IPS-18a (cell line): ENCODE results near the gene PSMG1.
A peak's percentile ranks its signal among the peaks of the same experiment; 100 is the strongest.
"Not testable (repeated sequence)": the region's sequence is repeated elsewhere in the genome, so short reads cannot be mapped to it uniquely, and the experiment has no call there.

Experiments
- H3K27ac ChIP-seq: one replicate; pipeline ENCODE4 v1.5.1; 2013; ENCODE audit warnings: low read length
- H3K27me3 ChIP-seq: one replicate; pipeline ENCODE4 v1.6.1; 2013; ENCODE audit warnings: mild to moderate bottlenecking, low read length; ENCODE audit not compliant: control insufficient read depth, insufficient read depth
- H3K36me3 ChIP-seq: one replicate; pipeline ENCODE4 v1.6.1; 2013; ENCODE audit warnings: low read depth, low read length; ENCODE audit not compliant: control insufficient read depth
- H3K4me1 ChIP-seq: one replicate; pipeline ENCODE4 v1.6.1; 2013; ENCODE audit warnings: low read depth, low read length; ENCODE audit not compliant: control insufficient read depth
- H3K4me3 ChIP-seq: one replicate; pipeline ENCODE4 v1.5.1; 2013; ENCODE audit warnings: low read length
- H3K9ac ChIP-seq: one replicate; pipeline ENCODE4 v1.6.1; 2013; ENCODE audit warnings: mild to moderate bottlenecking, low read length, moderate library complexity
- H3K9me3 ChIP-seq: one replicate; pipeline ENCODE4 v1.6.1; 2013; ENCODE audit warnings: low read depth, low read length; ENCODE audit not compliant: control insufficient read depth

The PSMG1 gene

DNA sequence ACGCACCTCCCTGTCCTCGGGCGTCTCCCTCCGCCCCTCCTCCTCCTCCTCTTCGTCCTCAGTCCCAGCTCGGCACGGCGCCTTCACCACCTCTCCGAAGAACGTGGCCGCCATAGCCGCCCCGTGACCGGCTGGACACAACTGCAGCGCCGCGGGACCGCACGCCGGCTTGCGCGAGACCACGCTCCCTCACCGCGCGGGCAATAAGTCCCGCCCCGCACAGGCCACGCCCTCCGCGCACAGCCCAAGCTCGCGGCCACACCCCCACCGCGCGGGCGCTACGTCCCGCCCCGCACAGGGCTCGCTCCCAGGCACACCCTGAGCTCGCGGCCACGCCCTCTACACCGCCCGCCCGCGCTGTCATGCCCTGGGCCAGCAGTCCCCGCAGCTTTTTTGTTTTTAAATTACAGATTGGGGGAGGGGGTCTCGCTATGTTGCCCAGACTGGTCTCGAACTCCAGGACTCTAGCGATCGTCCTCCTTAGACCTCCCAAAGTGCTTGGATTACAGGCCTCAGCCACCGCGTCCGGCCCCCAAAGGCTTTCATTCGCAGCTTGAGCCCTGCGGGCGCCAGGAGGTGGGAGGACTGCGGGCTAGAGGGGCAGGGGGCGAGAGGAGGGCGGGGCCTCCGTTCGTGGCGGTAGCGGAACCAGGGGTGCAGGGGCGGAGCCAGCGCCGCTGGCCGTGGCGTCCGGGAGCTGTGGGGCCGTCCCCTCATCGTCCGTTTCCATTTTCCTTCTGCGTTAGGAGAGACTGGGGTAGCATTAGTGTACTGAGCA, at the start of gene PSMG1:
Gene PSMG1 (minus strand): TSS at position 180 of the 778 bp plus-strand sequence. CDS start 66 bp downstream, at position 114.
- Histone ChIP-seq H3K4me1 (peaks cover 12% of the 10 kb centered on the region), H3K27me3 (peaks cover 12% of the 10 kb centered on the region), H3K36me3 (peaks cover 20% of the 10 kb centered on the region), H3K27ac (peak within 1 kb of the TSS; percentile 51), H3K4me3 (peak within 1 kb of the TSS; percentile 91), H3K9ac (peak within 1 kb of the TSS; percentile 88), H3K9me3 (no peaks in the 10 kb centered on the region)

GRCh38 chr21:39232861-39233291, 49.6 kb upstream of the PSMG1 start:
- Histone ChIP-seq H3K9me3 (no peaks in the 10 kb centered on the region), H3K27ac (no peak overlapping the region), H3K4me3 (no peak overlapping the region), H3K27me3 (no peaks in the 10 kb centered on the region), H3K9ac (no peak overlapping the region), H3K36me3 (peaks cover 77% of the 10 kb centered on the region), H3K4me1 (no peaks in the 10 kb centered on the region)

DNA sequence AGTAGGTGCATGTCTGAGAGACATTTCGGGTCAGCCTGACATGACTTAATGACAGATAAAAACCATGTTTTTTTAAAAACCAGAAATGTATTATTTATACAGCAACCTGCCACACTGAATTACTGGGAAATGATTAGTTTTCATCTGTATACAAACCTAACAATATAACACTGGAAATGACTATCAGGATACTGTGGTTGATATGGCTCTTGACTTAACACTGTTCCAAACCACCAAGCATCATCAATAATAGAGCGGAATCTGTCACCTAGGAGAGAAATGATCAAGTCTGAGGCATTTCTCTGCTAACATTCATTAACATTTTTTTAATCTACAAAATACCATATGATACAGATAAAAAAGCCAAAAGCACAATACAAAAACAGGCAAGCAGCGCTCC, 41.7 kb upstream of the PSMG1 start:
- Histone ChIP-seq H3K4me3 (no peak overlapping the region), H3K27ac (no peak overlapping the region), H3K27me3 (no peaks in the 10 kb centered on the region), H3K9me3 (no peaks in the 10 kb centered on the region), H3K4me1 (no peaks in the 10 kb centered on the region), H3K36me3 (peaks cover 63% of the 10 kb centered on the region), H3K9ac (no peak overlapping the region)

- no peaks in the 10 kb centered on the region for H3K27me3 ChIP-seq
- no peak overlapping the region for H3K9ac ChIP-seq
- H3K36me3 ChIP-seq, result peaks cover 49% of the 10 kb centered on the region
- H3K27ac ChIP-seq, result no peak overlapping the region
- no peak overlapping the region for H3K4me3 ChIP-seq
- H3K9me3 ChIP-seq, result no peaks in the 10 kb centered on the region
- no peaks in the 10 kb centered on the region for H3K4me1 ChIP-seq
Measured at GRCh38 chr21:39221997-39222486, 38.8 kb upstream of the PSMG1 start.

DNA sequence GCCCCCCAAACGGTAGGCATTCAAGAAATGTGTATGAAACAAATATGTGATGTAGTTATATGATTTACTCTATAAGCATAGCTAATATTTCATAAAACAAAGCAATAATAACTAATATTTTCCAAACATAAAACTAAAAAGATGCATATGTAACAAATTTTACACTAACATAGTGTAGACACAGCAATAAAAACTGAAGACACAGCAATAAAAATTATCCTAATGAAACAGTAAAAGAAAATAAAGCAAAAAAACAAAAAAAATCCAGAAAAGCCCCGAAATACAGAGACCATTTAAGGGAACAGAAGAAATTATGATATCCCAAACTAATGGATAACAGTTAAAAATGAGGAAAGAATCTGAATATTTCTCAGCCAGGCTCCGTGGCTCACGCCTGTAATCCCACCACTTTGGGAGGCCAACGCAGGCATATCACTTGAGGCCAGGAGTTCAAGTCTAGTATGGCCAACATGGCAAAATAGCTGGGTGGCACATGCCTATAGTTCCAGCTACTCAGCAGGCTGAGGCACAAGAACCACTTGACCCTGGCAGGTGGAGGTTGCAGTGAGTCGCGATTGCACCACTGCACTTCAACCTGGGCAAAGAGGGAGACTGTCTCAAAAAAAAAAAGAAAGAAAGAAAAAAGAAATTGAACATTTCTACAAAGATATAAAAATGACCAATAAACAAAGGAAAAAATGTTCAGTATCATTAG, 38.2 kb upstream of the PSMG1 start:
- Histone ChIP-seq H3K27ac (no peak overlapping the region), H3K4me3 (no peak overlapping the region), H3K27me3 (no peaks in the 10 kb centered on the region), H3K9ac (no peak overlapping the region), H3K9me3 (no peaks in the 10 kb centered on the region), H3K36me3 (peaks cover 49% of the 10 kb centered on the region), H3K4me1 (no peaks in the 10 kb centered on the region)

DNA sequence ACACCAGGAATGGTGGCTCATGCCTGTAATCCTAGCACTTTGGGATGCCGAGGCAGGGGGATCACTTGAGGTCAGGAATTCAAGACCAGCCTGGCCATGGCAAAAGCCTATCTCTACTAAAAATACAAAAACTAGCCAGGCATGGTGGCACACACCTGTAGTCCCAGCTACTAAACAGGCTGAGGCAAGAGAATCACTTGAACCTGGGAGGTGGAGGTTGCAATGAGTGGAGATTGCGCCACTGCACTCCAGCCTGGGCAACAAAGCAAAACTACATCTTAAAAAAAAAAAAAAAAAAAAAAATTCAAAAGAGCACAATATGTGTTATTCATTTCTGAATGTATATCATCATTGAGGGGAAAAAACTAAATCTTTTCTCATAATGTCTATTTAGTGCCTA, 37.6 kb upstream of the PSMG1 start:
- H3K27me3 ChIP-seq, H3K4me3 ChIP-seq, H3K4me1 ChIP-seq, H3K27ac ChIP-seq, H3K9me3 ChIP-seq, H3K9ac ChIP-seq: not testable (repeated sequence)
- H3K36me3 ChIP-seq, result peaks cover 49% of the 10 kb centered on the region

- Histone ChIP-seq H3K4me3 (no peak overlapping the region), H3K36me3 (peaks cover 51% of the 10 kb centered on the region)
Measured at GRCh38 chr21:39220150-39220549, 36.9 kb upstream of the PSMG1 start.

DNA sequence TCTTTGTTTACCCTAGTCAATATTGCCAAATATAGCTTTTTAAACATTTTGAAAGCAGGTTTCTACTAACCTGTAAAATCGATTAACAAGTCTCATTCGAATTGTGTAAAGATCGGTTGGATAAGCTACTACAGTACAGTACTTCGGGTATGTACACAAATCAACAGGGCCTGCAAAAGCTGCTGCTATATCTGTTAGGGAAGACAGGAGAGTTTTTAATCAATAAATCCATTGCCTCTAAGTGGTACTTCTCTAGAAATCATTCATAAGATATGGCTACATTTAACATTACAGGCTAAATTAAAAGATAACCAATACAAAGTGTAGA, 34.8 kb upstream of the PSMG1 start:
- no peak overlapping the region for H3K9ac ChIP-seq
- H3K36me3 ChIP-seq, result peaks cover 42% of the 10 kb centered on the region
- H3K27me3 ChIP-seq, result no peaks in the 10 kb centered on the region
- no peak overlapping the region for H3K4me3 ChIP-seq
- no peaks in the 10 kb centered on the region for H3K4me1 ChIP-seq
- no peak overlapping the region for H3K27ac ChIP-seq
- H3K9me3 ChIP-seq, result no peaks in the 10 kb centered on the region

More at GRCh38 chr21:39220150-39220549, 36.9 kb upstream of the PSMG1 start:
- no peaks in the 10 kb centered on the region for H3K9me3 ChIP-seq
- H3K9ac ChIP-seq, result no peak overlapping the region
- no peaks in the 10 kb centered on the region for H3K4me1 ChIP-seq
- no peak overlapping the region for H3K27ac ChIP-seq
- no peaks in the 10 kb centered on the region for H3K27me3 ChIP-seq

DNA sequence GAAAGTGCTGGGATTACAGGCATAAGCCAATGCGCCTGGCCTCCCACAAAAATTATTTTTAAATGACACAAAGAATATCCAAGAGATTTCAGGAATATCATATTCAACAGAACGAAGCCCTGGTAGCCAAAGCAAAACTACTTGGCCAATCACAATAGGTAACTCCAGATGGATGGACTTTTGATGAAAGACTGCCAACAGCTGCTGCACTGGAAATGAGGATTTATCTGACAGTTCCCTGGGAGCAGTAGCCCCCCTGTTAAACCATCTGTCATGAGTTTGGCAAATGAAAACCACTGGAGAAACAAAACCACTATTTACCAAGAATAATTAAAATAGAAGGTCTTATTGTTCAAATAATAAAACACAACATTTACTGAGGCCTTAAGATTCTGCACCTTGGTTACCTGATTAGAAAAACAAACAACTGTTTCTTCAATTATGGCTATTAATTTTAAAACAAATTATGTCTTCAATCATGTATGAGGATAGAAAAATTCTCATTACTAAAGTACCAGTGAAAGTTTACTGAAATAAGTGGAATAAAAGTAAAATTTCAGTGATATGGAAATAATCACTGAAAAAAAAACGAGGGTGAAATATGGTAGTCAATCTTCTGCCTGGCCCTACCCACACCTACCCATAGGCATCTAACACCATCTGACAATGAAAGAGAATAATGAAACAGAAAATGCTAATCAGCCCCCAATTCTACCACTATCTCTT, 34.3 kb upstream of the PSMG1 start:
- H3K4me1 ChIP-seq, result no peaks in the 10 kb centered on the region
- peaks cover 42% of the 10 kb centered on the region for H3K36me3 ChIP-seq
- H3K9me3 ChIP-seq, result no peaks in the 10 kb centered on the region
- no peak overlapping the region for H3K27ac ChIP-seq
- no peaks in the 10 kb centered on the region for H3K27me3 ChIP-seq
- no peak overlapping the region for H3K4me3 ChIP-seq
- H3K9ac ChIP-seq, result no peak overlapping the region

GRCh38 chr21:39216290-39216689, 33.0 kb upstream of the PSMG1 start:
- H3K36me3 ChIP-seq, result peaks cover 42% of the 10 kb centered on the region

DNA sequence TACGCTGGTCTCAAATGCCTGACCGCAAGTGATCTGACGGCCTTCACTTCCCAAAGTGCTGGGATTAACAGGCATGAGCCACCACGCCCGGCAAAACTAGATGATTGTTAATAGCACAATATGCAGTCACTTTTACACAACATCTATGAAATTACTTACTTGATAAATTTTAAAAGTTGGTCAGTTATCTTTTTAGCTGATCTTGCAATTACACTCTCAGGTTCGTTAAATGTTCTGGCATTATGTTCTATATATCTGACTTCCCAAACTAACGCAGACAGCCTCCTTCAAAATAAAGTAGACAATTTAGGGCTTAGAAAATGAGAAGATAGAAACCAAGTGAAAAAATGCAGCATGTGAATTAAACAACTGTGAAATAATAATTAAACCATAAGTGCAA, 31.8 kb upstream of the PSMG1 start:
- H3K9ac ChIP-seq, result no peak overlapping the region
- H3K9me3 ChIP-seq, result no peaks in the 10 kb centered on the region
- no peaks in the 10 kb centered on the region for H3K27me3 ChIP-seq
- no peak overlapping the region for H3K27ac ChIP-seq
- no peaks in the 10 kb centered on the region for H3K4me1 ChIP-seq
- peaks cover 54% of the 10 kb centered on the region for H3K36me3 ChIP-seq
- no peak overlapping the region for H3K4me3 ChIP-seq

More at GRCh38 chr21:39216290-39216689, 33.0 kb upstream of the PSMG1 start:
- Histone ChIP-seq H3K9ac (no peak overlapping the region), H3K27me3 (no peaks in the 10 kb centered on the region), H3K27ac (no peak overlapping the region), H3K9me3 (no peaks in the 10 kb centered on the region), H3K4me3 (no peak overlapping the region), H3K4me1 (no peaks in the 10 kb centered on the region)
